ENCODE results near the gene OVCA2.

Gene OVCA2

DNA sequence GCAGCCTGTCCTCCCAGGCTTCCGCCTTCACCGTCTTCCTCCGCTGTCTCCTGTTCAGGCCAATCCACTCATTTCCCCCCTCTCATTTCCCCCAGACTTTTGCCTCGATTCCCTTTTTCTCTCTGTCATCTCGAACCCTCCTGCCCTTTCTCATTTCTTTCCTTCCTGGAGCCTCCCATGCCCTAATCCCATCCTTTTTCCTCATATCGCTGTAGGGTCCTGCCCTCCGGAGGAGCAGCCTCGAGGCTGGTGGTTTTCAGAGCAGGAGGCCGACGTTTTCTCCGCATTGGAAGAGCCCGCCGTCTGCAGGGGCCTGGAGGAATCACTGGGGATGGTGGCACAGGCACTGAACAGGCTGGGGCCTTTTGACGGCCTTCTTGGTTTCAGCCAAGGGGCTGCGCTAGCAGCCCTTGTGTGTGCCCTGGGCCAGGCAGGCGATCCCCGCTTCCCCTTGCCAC lies 597 bp downstream of the OVCA2 start (continued):
- TF ChIP-seq ZNF692 (tag by site-specific recombination; IDR thresholded peaks at IDR 0.05) (no peak), RBAK (tag by site-specific recombination; IDR thresholded peaks at IDR 0.05) (no peak), ZNF202 (tag by site-specific recombination; IDR thresholded peaks at IDR 0.05; ENCODE audit: borderline replicate concordance) (no peak), ZNF311 (tag by site-specific recombination; IDR thresholded peaks at IDR 0.05; ENCODE audit: borderline replicate concordance) (no peak), ZNF341 (tag by site-specific recombination; IDR thresholded peaks at IDR 0.05; ENCODE audit: low read depth) (peak; percentile 44), ZBTB7A (tag by site-specific recombination; IDR thresholded peaks at IDR 0.05; ENCODE audit: low read depth) (no peak), ZNF549 (tag by site-specific recombination; IDR thresholded peaks at IDR 0.05) (no peak), SALL2 (tag by site-specific recombination; IDR thresholded peaks at IDR 0.05; ENCODE audit: borderline replicate concordance) (no peak), ZNF112 (tag by site-specific recombination; IDR thresholded peaks at IDR 0.05) (no peak), ZNF639 (tag by site-specific recombination; IDR thresholded peaks at IDR 0.05) (no peak), GLI4 (tag by site-specific recombination; IDR thresholded peaks at IDR 0.05) (no peak), ZNF623 (tag by site-specific recombination; IDR thresholded peaks at IDR 0.05) (no peak), ZNF791 (tag by site-specific recombination; IDR thresholded peaks at IDR 0.05) (no peak), ZBTB8A (tag by site-specific recombination; IDR thresholded peaks at IDR 0.05) (no peak), ZNF580 (tag by site-specific recombination; IDR thresholded peaks at IDR 0.05) (no peak), ZFP41 (tag by site-specific recombination; IDR thresholded peaks at IDR 0.05; ENCODE audit: borderline replicate concordance) (no peak), ZNF248 (tag by site-specific recombination; IDR thresholded peaks at IDR 0.05) (no peak), EGR2 (tag by site-specific recombination; IDR thresholded peaks at IDR 0.05; ENCODE audit: low read depth) (no peak), ZNF521 (tag by site-specific recombination; IDR thresholded peaks at IDR 0.05) (no peak), ZNF600 (tag by site-specific recombination; IDR thresholded peaks at IDR 0.05) (peak; percentile 14; the same call in 1 of the 2 replicates), ZFP69B (tag by site-specific recombination; IDR thresholded peaks at IDR 0.05) (no peak), ZSCAN23 (tag by site-specific recombination; IDR thresholded peaks at IDR 0.05) (no peak), ZNF366 (tag by site-specific recombination; conservative IDR thresholded peaks at IDR 0.05) (0 out of 2 replicates have a peak, but pooled peaks have one; percentile 52)
- TF ChIP-seq, protein P1, sequence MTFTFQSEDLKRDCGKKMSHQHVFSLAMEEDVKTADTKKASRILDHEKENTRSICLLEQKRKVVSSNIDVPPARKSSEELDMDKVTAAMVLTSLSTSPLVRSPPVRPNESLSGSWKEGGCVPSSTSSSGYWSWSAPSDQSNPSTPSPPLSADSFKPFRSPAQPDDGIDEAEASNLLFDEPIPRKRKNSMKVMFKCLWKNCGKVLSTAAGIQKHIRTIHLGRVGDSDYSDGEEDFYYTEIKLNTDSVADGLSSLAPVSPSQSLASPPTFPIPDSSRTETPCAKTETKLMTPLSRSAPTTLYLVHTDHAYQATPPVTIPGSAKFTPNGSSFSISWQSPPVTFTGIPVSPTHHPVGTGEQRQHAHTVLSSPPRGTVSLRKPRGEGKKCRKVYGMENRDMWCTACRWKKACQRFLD (tag by site-specific recombination; IDR thresholded peaks at IDR 0.05), result no peak
- TF ChIP-seq, protein P2, sequence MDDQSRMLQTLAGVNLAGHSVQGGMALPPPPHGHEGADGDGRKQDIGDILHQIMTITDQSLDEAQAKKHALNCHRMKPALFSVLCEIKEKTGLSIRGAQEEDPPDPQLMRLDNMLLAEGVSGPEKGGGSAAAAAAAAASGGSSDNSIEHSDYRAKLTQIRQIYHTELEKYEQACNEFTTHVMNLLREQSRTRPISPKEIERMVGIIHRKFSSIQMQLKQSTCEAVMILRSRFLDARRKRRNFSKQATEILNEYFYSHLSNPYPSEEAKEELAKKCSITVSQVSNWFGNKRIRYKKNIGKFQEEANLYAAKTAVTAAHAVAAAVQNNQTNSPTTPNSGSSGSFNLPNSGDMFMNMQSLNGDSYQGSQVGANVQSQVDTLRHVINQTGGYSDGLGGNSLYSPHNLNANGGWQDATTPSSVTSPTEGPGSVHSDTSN (CRISPR knock-in tag; IDR thresholded peaks at IDR 0.05), result no peak
- TF ChIP-seq, protein P3, sequence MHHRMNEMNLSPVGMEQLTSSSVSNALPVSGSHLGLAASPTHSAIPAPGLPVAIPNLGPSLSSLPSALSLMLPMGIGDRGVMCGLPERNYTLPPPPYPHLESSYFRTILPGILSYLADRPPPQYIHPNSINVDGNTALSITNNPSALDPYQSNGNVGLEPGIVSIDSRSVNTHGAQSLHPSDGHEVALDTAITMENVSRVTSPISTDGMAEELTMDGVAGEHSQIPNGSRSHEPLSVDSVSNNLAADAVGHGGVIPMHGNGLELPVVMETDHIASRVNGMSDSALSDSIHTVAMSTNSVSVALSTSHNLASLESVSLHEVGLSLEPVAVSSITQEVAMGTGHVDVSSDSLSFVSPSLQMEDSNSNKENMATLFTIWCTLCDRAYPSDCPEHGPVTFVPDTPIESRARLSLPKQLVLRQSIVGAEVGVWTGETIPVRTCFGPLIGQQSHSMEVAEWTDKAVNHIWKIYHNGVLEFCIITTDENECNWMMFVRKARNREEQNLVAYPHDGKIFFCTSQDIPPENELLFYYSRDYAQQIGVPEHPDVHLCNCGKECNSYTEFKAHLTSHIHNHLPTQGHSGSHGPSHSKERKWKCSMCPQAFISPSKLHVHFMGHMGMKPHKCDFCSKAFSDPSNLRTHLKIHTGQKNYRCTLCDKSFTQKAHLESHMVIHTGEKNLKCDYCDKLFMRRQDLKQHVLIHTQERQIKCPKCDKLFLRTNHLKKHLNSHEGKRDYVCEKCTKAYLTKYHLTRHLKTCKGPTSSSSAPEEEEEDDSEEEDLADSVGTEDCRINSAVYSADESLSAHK (tag by site-specific recombination; IDR thresholded peaks at IDR 0.05), result no peak
